Measurements from ENCODE around the gene SH2D2A. TPM values are rescaled to one million over a fixed set of nuclear protein-coding genes. Genes with fewer than 3 reads are reported as not detected.

SH2D2A gene
- total and polyA plus RNA-seq, 2 experiments from 2014 or later: 0.18 to 0.60 TPM

GRCh38 chr1:156853761-156854160, 37.1 kb upstream of the SH2D2A start:
- H3K4me1 ChIP-seq (ENCODE audit: insufficient read depth): peaks cover 3% of the 10 kb centered on the region
- TF ChIP-seq EZH2 (IDR thresholded peaks at IDR 0.05; ENCODE audit: borderline replicate concordance) (no peak), EZH2phosphoT487 (IDR thresholded peaks at IDR 0.05; ENCODE audit: low read depth, severe bottlenecking, unreplicated experiment) (no peak)
- no peaks in the 10 kb centered on the region for H3K36me3 ChIP-seq (replicated peaks; ENCODE audit: insufficient read depth, low read depth)
- H3K4me2 ChIP-seq: no peak overlapping the region
- no peak overlapping the region for H2AFZ ChIP-seq
- H3K9me3 ChIP-seq (ENCODE audit: low read depth): no peaks in the 10 kb centered on the region
- no peak overlapping the region for H3K4me3 ChIP-seq
- no peaks in the 10 kb centered on the region for H4K20me1 ChIP-seq (ENCODE audit: insufficient read depth, poor library complexity, severe bottlenecking)
- H3K27me3 ChIP-seq: peaks cover 47% of the 10 kb centered on the region
- H3K9me2 ChIP-seq (replicated peaks; ENCODE audit: insufficient read depth): no peaks in the 10 kb centered on the region
- 96% methylated on average over 19 of the region's 19 CpGs for WGBS (ENCODE audit: low lambda C conversion rate, missing lambda C conversion rate)
- H3K27ac ChIP-seq: no peak overlapping the region
- no peak for DNase-seq (ENCODE audit: low spot score)
- no peaks in the 10 kb centered on the region for H3K79me2 ChIP-seq

DNA sequence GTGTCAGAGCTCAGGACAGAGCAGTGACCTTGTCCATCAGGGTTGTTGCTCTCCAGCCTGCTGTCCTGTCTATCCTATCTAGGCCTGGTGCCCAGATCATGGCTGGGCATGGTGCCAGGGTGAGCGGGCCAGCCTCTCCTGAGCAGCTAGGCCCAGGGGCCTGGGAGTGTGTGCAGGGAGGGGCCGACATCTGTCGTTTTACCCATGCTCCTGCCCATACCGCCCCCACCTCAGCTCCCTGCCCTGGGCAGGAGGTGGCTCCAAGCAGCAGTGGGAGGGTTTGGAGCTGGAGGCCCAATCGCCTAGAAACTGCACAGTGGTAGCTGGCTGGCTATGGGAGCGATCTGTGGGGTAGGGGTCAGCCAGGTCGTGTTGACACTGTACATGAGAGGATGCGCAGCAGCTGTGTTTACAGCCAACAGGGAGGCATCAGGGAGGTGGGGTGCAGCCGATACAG, 35.8 kb upstream of the SH2D2A start:
- H3K4me1 ChIP-seq (ENCODE audit: insufficient read depth): no peaks in the 10 kb centered on the region
- H3K9me3 ChIP-seq (ENCODE audit: low read depth): no peaks in the 10 kb centered on the region
- no peak for DNase-seq (ENCODE audit: low spot score)
- no peaks in the 10 kb centered on the region for H3K9me2 ChIP-seq (replicated peaks; ENCODE audit: insufficient read depth)
- no peak overlapping the region for H3K4me3 ChIP-seq
- 62% methylated on average over 9 of the region's 9 CpGs for WGBS (ENCODE audit: low lambda C conversion rate, missing lambda C conversion rate)
- no peaks in the 10 kb centered on the region for H3K79me2 ChIP-seq
- H3K27ac ChIP-seq: no peak overlapping the region
- no peaks in the 10 kb centered on the region for H3K36me3 ChIP-seq (replicated peaks; ENCODE audit: insufficient read depth, low read depth)
- no peak overlapping the region for H3K4me2 ChIP-seq
- H4K20me1 ChIP-seq (ENCODE audit: insufficient read depth, poor library complexity, severe bottlenecking): no peaks in the 10 kb centered on the region
- no peak for TF ChIP-seq EZH2 (IDR thresholded peaks at IDR 0.05; ENCODE audit: borderline replicate concordance)
- no peak for TF ChIP-seq CTCF (IDR thresholded peaks at IDR 0.05; ENCODE audit: poor library complexity)
- TF ChIP-seq EZH2phosphoT487 (IDR thresholded peaks at IDR 0.05; ENCODE audit: low read depth, severe bottlenecking, unreplicated experiment): no peak
- peaks cover 47% of the 10 kb centered on the region for H3K27me3 ChIP-seq
- H2AFZ ChIP-seq: no peak overlapping the region

GRCh38 chr1:156851779-156852417, 35.2 kb upstream of the SH2D2A start:
- no peaks in the 10 kb centered on the region for H3K9me2 ChIP-seq (replicated peaks; ENCODE audit: insufficient read depth)
- no peak overlapping the region for H2AFZ ChIP-seq
- peaks cover 48% of the 10 kb centered on the region for H3K27me3 ChIP-seq
- H3K4me2 ChIP-seq: no peak overlapping the region
- 92% methylated on average over 17 of the region's 17 CpGs for WGBS (ENCODE audit: low lambda C conversion rate, missing lambda C conversion rate)
- no peak for DNase-seq (ENCODE audit: low spot score)
- H4K20me1 ChIP-seq (ENCODE audit: insufficient read depth, poor library complexity, severe bottlenecking): no peaks in the 10 kb centered on the region
- H3K36me3 ChIP-seq (replicated peaks; ENCODE audit: insufficient read depth, low read depth): no peaks in the 10 kb centered on the region
- no peaks in the 10 kb centered on the region for H3K4me1 ChIP-seq (ENCODE audit: insufficient read depth)
- no peaks in the 10 kb centered on the region for H3K79me2 ChIP-seq
- no peak overlapping the region for H3K27ac ChIP-seq
- TF ChIP-seq CTCF (IDR thresholded peaks at IDR 0.05; ENCODE audit: poor library complexity): no peak
- no peak for TF ChIP-seq EZH2 (IDR thresholded peaks at IDR 0.05; ENCODE audit: borderline replicate concordance)
- TF ChIP-seq EZH2phosphoT487 (IDR thresholded peaks at IDR 0.05; ENCODE audit: low read depth, severe bottlenecking, unreplicated experiment): no peak
- no peak overlapping the region for H3K4me3 ChIP-seq
- H3K9me3 ChIP-seq (ENCODE audit: low read depth): no peaks in the 10 kb centered on the region

DNA sequence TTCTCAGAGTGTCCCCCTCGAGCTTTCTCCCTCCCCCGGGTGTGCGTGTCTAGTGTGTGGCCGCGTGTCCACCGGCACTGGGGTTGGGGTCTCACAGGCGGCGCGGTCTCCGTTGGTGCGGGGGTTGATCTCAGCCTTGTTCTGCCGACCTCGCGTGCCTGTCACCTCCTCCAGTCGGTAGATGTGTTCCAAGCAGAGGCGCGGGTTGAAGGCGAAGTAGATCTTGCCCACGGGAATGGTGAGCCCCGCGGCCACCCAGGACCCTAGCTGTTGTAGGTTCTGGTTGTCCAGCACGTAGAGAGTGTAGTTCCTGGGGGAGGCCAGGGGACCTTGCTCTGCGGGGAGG, 32.5 kb upstream of the SH2D2A start:
- Histone ChIP-seq H3K9me2 (replicated peaks; ENCODE audit: insufficient read depth) (no peaks in the 10 kb centered on the region), H3K9me3 (ENCODE audit: low read depth) (no peaks in the 10 kb centered on the region), H3K4me3 (no peak overlapping the region), H3K4me1 (ENCODE audit: insufficient read depth) (no peaks in the 10 kb centered on the region), H3K4me2 (peak overlapping the region; percentile 29), H4K20me1 (ENCODE audit: insufficient read depth, poor library complexity, severe bottlenecking) (no peaks in the 10 kb centered on the region), H3K79me2 (no peaks in the 10 kb centered on the region), H3K27ac (no peak overlapping the region), H2AFZ (no peak overlapping the region), H3K36me3 (replicated peaks; ENCODE audit: insufficient read depth, low read depth) (no peaks in the 10 kb centered on the region), H3K27me3 (peaks cover 67% of the 10 kb centered on the region)
- peak; percentile 1 for TF ChIP-seq EZH2 (IDR thresholded peaks at IDR 0.05; ENCODE audit: borderline replicate concordance)
- TF ChIP-seq EZH2phosphoT487 (IDR thresholded peaks at IDR 0.05; ENCODE audit: low read depth, severe bottlenecking, unreplicated experiment): no peak
- TF ChIP-seq CTCF (IDR thresholded peaks at IDR 0.05; ENCODE audit: poor library complexity): no peak
- 30% methylated on average over 22 of the region's 23 CpGs for WGBS (ENCODE audit: low lambda C conversion rate, missing lambda C conversion rate)
- DNase-seq (ENCODE audit: low spot score): no peak
